T follicular helper cell (primary cell): ENCODE measurements around the gene ERC2.

ENCODE experiments used
- DNase-seq: peaks from one replicate; pipeline ENCODE4 v3.0.0-alpha.2; 2020; ENCODE audit warnings: low read depth

Gene ERC2

GRCh38 chr3:56366641-56367162 lies 101.6 kb downstream of the ERC2 start:
- DNase-seq = no peak

GRCh38 chr3:56365905-56366640 lies 102.2 kb downstream of the ERC2 start:
- DNase-seq = no peak

DNA sequence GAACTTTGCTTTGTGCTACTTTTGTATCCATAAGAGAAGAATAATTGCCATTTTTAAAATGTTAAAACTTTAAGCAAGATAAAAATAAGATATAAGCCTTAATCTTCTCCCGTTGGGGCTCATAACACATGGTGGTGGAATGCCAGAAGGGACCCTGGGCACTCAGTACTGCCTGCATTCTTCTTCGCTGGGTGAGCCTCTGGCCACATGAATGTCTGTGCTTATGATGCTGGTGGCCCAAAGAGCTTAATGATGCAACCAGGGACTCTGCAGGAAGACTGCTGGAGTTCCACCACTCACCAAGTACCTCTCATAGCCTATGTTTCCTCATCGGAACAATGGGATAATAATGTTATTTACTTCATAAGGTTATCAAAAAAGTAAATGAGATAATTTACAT lies 103.6 kb downstream of the ERC2 start:
- no peak for DNase-seq

GRCh38 chr3:56363720-56364119 lies 104.5 kb downstream of the ERC2 start:
- no peak for DNase-seq

GRCh38 chr3:56361731-56362130 lies 106.5 kb downstream of the ERC2 start:
- DNase-seq = no peak

GRCh38 chr3:56357266-56357665 lies 111.0 kb downstream of the ERC2 start:
- DNase-seq = no peak

GRCh38 chr3:56356808-56357207 lies 111.5 kb downstream of the ERC2 start:
- no peak for DNase-seq

- no peak for DNase-seq
These were observed 112.6 kb downstream of the ERC2 start for GRCh38 chr3:56355570-56356185.

DNA sequence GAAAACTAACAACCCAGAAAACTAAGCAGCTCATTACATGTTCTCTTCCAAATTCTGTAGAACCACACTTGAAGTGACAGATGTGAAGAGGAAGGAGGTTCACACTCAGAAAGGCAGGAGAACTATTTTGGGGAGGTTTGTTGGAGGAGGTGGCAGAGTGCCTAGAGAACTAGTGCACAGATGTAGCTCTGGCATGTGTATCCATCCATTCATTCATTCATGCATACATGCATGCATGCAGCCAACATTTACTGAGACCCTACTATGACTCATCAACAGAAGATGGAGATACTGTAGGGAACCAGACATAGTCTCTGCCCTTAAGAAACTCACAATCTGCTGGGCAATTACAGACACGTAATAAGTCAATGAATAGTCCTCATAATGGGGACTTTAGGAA lies 116.7 kb downstream of the ERC2 start:
- DNase-seq = no peak

DNA sequence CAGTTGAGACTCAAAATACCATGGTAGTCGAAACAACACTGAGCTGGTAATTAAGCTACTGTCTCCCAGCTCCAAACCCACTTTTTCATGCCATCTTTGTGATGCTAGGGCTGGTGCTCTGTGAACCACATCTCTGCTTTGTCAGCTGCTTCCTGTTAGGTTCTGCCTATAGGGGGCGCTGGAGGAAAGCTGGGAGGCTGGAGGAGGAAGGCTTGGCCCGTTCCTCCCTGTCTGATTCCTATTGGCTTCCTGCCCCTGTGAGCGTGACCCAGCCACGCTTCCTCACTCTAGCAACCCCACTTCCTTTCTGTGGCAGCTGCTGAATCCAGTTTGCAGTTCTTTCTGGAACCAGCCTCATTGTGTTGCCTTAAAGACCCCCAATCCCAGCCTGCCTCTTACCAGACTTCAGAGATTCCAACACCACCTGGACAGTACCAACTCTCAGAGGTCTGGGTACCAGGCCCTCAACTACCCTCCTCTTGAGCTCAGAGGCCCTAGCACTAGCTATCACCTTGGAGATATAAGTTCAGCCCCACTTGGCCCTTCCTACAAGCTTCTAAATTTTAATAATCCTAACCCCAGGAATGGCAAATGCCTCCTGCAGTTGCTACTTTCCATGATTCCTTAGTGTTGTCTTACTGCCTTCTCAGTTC lies 120.9 kb downstream of the ERC2 start:
- no peak for DNase-seq

- no peak for DNase-seq
These were observed 125.8 kb downstream of the ERC2 start for GRCh38 chr3:56342475-56342874.

DNA sequence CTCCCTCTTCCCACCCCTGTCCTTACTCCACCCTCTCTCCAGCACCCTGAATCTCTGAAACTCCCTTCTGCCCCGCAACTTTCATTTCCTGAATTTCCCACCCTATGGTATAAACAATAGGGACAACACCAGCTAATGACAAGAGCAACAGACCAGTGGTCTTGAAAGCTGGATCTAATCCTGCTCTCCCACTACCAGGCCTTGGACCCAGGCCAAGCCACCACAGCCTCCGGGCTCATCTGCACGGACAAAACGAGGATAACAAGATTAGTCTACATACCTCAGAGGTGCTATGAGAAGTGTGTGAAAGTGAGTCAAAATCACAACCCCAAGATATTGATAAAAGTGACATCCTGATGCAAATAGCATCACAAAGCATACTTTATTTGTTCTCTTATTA lies 128.6 kb downstream of the ERC2 start:
- no peak for DNase-seq

DNA sequence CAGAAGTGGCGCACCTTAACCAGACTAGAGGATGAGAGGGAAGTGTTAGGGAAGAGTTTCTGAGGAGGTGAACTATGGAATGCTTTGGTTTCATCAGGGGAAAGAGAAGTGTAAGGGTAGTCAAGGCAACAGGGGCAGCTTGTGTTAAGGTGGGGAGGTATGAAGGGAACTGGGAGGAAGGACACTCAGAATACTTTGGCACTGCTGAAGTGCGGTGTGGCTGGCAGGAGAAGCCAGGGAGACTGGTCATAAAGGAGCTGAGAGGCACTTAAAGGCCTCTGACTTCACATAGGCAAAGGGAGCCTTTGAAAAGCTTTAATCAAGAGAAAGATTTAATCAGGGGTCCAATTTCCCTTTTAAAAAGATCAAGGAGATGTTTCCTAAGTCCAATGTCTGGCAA lies 129.0 kb downstream of the ERC2 start:
- DNase-seq = no peak

DNA sequence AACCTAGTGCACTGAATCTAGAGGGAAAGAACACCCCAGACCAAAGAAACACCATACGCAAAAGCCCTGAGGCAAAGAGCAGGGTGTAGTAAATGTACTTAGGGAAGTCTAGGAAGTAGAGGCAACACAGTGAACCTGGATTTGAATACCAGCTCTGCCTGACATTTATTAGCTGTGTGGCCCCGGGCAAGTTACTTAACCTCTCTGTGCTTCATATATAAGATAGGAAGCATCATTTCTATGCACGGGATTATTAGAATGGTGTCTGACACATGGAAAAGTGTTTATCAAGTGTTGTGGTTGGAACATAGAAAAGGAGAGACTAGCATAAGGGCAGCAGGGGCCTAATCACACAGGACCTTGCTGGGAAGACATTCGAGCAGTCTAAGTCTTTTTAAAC lies 132.2 kb downstream of the ERC2 start:
- no peak for DNase-seq

- DNase-seq = no peak
These were observed 143.8 kb downstream of the ERC2 start for GRCh38 chr3:56324473-56324872.

- DNase-seq = no peak
These were observed 144.3 kb downstream of the ERC2 start for GRCh38 chr3:56323986-56324420.

GRCh38 chr3:56322862-56323261 lies 145.4 kb downstream of the ERC2 start:
- DNase-seq = no peak

- no peak for DNase-seq
These were observed 146.4 kb downstream of the ERC2 start for GRCh38 chr3:56321892-56322291.

- DNase-seq = no peak
These were observed 146.9 kb downstream of the ERC2 start for GRCh38 chr3:56321383-56321782.

DNA sequence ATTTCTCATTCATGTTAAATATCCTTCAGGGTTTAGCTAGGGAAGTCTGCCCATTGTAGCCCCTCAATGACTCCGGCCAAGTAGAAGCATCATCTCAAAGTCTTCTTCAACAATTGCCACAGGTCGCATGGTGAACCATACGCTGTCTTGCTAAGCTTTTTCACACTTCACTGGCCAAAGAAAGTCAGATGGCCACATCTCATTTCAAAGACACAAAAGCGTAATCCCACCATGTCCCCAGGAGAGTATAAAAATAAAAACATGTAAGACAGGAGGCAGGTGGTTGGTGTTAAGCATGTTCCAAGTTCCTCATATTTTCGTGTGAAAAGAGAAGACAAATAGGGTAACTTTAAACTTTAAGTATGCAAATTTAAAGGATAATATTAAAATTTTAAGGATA lies 147.4 kb downstream of the ERC2 start:
- DNase-seq = no peak

DNA sequence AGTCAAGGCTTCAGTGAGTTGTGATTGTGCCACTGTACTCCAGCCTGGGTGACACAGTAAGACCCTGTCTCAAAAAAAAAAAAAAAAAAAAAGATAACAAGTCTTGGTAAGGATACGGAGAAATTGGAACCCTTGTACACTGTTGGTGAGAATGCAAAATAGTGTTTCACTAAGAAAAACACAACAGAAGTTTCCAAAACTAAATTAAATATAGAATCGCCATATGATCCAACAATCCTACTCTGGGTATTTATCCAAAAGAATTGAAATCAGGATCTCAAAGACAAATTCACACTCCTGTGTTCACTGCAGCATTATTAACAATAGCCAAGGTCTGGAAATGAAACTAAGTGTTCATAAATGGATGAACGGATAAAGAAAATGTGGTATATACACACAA lies 149.4 kb downstream of the ERC2 start:
- DNase-seq = no peak

- DNase-seq = no peak
These were observed 151.3 kb downstream of the ERC2 start for GRCh38 chr3:56316944-56317343.

DNA sequence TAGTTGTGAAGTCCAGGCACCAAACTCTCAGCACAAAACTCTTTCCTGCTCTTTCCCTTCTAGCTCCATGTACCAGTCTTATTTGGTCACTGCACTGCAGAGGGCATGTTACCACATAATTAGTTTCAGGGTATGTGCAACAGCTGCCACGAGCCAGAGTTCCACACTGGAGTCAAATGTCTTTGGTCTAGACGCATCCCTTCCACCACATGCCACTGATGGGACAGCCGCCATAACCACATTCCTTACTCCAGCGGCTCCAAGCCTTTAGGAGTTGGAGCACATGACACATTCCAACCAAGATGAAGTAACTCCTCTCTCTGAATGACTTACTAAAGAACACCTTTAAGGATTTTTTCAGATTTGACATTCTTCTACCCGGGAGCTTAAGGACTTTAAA lies 153.4 kb downstream of the ERC2 start:
- DNase-seq = no peak
